RPMI8226 (cell line): ENCODE results near the gene KXD1.

Experiments
- DNase-seq: peaks from one replicate; pipeline ENCODE4 v3.0.0-alpha.2; 2015

Gene KXD1

DNA sequence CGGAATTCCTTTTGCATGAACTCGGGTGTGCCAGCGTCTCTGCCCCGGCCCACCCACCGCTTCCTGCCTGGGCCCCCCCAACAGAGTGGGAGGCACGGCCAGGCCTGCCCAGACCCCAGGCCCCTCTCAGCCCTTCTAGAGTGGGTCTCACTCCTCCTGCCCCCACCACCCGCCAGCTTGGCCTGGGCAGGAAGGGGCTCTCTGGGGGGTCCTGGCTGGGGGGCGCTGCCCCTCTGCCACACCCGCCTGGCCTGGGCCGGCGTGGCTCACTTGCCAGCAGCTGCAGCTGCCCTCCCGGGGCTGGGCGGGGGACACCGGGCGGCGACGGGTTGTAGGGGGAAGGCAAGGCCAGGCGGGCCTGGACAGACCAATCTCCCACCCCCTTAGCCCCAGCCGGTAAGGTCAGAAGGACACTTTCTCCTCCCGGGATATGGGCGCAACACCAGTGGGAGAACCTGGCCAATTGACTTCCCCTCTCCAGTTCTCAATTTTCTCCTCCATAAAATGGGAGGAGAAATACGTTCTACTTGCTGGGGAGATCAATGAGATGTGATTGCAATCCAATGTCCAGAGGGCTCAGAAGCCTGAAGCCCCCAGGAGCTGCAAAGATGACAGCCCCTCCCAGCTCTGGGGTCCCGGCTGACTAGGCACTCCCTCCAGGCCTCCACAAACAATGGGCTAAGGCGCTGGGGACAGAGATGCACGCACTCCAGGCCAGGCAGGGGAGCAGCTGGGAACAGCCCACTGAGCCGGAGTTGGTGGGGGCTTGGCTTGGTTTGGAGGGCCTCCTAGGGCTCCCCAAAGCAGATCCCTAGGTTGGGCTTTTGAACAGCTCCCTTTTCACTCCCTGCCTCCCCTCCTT lies 46.5 kb downstream of the KXD1 start:
- DNase-seq, result no peak

DNA sequence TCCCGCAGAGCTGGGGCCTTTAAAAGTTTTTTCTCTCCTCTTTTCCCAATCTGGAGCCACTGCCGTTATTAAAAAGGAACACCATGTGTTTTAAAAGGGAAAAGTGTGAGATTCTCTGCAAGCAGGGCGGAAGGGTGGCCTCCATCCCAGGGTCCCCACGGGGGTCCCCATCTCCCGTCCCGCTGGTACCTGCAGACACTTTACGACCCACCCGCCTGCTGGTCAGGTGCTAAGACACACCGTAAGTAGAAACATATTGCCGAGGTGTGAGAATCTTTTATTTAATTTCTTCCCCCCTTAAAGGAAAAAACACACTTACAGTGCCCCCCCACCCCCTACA lies 47.1 kb downstream of the KXD1 start:
- no peak for DNase-seq

GRCh38 chr19:18605196-18605545 lies 47.5 kb downstream of the KXD1 start:
- DNase-seq, result no peak

DNA sequence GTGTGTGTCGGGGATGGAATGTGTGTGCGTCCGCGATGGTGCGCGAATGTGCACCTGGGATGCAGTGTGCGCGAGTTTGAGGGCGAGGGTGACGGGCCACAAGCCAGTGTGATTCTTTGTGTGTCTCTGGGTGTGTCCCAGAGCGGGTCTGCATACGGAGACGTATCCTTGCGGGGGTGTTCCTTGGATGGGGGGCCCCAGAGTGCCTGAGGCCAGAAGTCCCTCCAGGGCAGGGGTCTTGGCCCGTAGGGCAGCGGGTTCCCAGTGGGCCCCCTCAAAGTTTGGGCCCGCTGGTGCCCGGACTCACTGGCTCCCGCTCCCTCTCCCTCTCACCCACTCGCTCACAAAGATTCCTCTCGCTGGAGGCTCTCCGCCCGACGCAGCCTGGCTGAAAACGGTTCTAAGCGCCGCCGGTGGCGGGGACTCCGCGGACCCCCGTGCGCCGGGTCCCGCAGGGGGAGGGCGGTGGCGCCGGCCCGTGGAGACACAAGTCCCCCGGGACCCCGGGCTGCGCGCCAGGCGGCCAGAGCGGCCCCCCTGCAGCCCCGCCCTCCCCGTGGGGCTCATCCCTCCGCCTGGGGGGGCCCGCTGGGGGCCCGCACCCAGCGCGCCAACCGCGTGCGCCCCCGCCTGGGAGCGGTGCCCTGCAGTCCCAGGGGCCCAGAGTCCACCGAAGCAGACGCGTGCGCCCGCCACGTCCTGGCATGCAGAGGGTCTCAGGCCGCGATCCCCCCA lies 48.0 kb downstream of the KXD1 start:
- DNase-seq, result no peak

- DNase-seq, result no peak
Observed at GRCh38 chr19:18606281-18607225, 48.9 kb downstream of the KXD1 start, which contains the start of gene CRLF1. Gene CRLF1, minus strand, starts transcription at chr19:18606799. Its CDS starts 143 bp downstream, at chr19:18606656.

DNA sequence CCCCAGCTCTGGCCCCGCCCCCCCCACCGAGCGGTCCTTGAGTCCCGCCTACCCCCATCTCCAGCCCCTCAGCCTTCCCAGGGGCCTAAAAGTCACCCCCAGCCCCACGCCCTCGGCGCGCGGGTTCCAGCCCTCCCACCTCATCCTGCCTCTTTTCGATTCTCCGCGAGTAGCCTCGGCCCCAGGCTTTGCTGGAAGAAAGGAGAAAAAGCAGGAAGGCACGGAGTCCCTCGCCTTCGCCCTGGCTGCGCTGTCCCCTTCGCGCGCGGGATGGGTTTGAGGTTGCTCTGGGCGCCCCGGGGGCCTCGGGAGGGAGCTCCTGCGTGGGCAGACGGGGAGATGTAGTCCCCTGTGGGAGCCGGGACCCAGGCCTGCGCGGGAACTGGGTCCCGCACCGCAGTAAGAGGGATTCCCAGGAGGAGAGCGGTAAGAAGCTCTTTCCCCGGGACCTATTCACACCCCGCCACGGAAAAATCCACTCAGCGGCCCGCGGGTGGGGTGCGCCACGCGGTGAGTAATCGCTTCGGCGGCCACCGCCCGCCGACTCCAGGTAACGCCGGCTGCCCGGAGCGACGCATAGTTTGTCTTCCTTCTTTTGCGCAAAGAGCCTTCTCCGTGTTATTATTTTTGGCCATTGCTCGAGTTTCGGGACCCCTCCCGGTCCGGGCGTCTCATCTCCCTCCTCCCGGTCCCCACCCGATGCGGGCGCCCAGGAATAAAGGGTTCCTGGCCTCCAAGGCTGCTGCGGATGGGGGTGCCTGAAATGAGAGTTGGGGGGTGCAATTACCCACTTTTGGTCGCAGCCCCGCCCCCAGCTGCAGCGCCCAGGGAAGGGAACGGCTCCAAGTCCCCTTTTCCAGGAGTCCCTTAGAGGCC lies 49.8 kb downstream of the KXD1 start:
- DNase-seq, result no peak

GRCh38 chr19:18608102-18608804 lies 50.6 kb downstream of the KXD1 start:
- no peak for DNase-seq

GRCh38 chr19:18608805-18609716 lies 51.4 kb downstream of the KXD1 start:
- no peak for DNase-seq

DNA sequence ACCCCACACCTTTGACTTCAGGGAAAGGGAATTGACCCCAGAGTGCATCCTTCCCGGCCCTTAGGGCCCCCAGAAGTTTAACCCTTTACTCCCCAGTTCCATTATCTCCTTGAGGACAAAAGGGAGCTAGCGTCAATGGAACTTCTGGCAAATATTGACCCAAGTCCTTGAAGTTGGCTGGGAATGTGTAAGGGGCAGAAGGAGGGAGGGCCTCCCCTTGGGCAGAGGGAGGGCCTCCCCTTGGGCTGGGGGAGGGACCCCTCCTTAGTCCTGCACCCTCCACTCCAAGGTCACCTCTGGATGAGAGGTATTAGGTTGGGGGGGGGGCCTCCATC lies 52.0 kb downstream of the KXD1 start:
- no peak for DNase-seq

DNA sequence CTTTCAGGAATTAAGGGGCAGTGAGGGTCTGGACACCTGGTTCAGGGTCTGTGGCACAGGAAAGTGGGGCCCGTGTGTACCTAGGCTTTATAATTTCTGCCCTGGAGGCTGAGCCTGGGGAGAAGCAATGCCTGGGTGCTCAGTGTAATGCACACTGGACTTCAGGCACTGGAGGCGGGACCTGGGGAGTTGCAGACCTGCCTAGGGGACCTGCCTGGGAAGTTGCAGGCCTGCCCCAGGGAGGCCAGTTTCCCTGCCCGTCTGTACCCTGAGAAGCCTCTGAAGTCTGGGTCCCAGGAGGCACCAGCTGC lies 52.5 kb downstream of the KXD1 start:
- no peak for DNase-seq

GRCh38 chr19:18610556-18611326 lies 53.1 kb downstream of the KXD1 start:
- no peak for DNase-seq

DNA sequence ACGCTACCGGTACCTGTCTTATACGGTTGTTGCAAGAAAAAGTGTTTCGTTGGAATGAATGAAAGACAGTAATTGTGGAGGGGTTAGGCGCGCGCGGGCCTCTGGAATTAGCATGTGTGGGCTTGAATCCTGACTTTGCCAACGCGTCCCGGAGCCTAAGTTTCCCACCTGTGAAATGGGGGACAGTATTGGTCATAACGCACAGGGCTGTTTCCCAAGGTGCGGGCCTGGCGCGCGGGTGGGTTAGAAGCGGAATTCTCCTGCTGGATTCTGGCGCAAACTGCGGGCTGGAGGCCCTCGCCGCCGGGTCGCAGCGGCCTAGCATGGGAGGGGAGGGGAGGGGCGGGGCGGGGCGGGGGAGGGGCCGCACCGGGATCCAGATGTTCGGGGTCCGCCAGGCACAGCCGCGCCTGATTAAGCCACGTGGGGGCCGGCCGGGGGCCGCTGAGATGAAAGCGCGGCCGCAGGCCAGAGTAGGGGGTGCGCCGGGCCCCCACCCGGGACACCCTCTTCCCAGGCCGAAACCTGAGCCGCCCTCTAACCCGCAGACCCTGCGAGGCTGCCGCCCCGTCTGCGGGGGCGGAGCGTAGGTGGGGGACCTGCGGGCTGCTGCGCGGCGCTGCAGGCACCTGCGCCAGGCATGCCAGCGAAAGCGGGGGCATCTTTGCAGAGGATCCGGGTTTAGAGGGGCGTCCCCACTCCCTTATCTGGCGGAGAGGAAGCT lies 53.8 kb downstream of the KXD1 start:
- DNase-seq, result no peak

- no peak for DNase-seq
Observed at GRCh38 chr19:18612051-18612771, 54.5 kb downstream of the KXD1 start.

GRCh38 chr19:18612772-18613588 lies 55.3 kb downstream of the KXD1 start, which contains the start of gene TMEM59L:
Gene TMEM59L, plus strand, starts transcription at chr19:18612870. Its CDS starts 89 bp downstream, at chr19:18612959.
- DNase-seq, result no peak

DNA sequence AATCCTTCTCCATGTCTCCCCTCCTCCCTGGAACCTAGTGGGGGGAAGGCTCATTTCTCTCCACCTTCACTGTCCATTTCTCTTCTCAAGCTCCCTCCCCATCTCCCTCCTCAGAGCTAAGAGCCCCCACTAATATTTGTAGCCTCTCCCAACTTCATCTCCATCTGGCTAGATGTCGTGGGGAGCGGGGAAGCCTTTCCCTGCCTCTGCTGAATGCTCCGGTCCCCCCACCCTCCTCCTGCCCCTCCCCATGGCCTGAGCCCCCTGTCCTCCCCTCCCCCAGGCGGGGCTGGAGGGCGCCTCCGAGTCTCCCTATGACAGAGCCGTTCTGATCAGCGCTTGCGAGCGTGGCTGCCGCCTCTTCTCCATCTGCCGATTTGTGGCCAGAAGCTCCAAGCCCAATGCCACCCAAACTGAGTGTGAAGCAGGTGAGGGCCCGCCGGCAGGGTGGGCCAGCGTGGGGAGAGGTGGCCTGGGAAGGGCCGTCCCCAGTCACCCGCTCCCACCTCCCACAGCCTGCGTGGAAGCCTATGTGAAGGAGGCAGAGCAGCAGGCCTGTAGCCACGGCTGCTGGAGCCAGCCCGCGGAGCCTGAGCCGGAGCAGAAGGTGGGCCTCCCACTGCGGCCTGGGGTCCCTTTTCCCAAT lies 56.0 kb downstream of the KXD1 start:
- DNase-seq, result no peak

- no peak for DNase-seq
Observed at GRCh38 chr19:18616023-18616422, 58.4 kb downstream of the KXD1 start.

DNA sequence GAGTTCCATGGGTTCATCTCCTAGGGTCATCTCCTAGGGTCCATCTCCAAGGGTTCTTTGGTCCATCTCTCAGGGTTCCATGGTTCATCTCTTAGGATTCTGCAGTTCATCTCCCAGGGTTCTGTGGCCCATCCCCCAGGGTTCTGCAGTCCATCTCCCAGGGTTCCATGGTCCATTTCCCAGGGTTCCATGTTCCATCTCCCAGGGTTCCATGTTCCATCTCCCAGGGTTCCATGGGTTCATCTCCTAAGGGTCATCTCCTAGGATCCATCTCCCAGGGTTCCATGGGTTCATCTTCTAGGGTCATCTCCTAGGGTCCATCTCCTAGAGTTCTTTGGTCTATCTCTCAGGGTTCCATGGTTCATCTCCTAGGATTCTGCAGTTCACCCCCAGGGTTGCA lies 59.9 kb downstream of the KXD1 start:
- DNase-seq, result no peak
